Cardiac septum (tissue), 1 donor: ENCODE data around the gene TPRA1. TPM values are rescaled to one million over a fixed set of nuclear protein-coding genes. Genes with fewer than 3 reads are reported as not detected.

ENCODE experiments used
- DNase-seq: peaks from one replicate; pipeline ENCODE4 v3.0.0-alpha.2; 2020; ENCODE audit warnings: low spot score
- intact Hi-C: fragments of 100-400 bp; cut with DNase I; formaldehyde crosslinking; loops from one replicate; pipeline ENCODE4 v1.14.0; 2022
- long read RNA-seq: library from polyadenylated mRNA; unstranded; transcript quantifications from one replicate; pipeline ENCODE4 v2.0.0, GENCODE V29; 2021
- total RNA-seq: library from RNA; stranded (reverse); fragmentation: NEBNext Ultra II Directional; extraction: Animal tissue kit (Norgen Biotek cat#: 25700); gene quantifications from one replicate; pipeline ENCODE4 v1.2.1, GENCODE V29; 2021
- donor health status: DM: no; HTN: no; CAD: no.

Gene TPRA1
- total RNA-seq = 17.3 TPM
- long read RNA-seq, transcript TPRA1-202 (11 exons, 1,933 nt) = major isoform, 24 of 59 reads
- long read RNA-seq, partial matches to known transcripts = 8 of 59 reads
- long read RNA-seq, other reads (novel, unspliced or antisense) = 22 of 59 reads

DNA sequence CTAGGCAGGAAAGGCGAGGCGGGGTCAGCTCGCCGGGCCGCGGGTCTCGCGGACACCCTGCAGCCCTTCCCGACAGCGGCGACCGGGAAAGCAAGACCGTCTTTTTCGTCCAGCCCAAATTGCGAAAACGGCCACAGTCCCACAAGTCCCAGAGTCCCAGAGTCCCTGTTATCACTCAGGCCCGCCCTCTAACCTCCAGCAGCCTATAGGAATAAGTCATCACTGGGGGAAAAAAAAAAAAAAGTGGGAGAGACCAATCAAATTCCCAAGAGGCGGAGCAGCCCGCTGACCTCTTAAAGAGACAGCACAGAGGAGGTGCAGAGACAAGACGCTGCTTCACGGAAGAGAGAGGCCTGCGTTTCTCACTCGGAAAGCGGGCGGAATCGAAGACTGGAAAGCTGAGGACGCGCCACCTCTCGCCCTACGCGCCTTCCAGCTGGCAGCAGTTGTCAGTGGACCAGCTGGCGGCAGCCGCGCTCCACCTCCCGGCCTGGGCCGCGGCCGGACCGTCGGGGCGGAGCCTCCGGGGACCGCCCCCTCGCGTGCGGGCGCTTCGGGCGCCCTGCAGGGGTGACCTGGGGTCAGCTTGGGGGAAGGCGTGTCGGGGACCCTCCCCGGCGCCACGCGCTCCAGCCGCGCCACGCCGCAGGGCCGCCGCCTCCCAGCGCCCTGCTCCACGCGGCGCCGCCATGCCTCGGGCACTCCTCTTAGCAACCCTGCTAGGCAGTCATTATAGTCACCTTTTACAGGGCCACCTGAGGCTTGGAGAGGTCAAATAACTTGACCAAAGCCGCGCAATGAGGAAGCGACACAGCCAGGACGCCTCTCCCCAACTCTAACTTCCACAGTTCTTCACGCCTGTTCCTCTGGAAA is at the start of gene TPRA1:
TPRA1 (minus strand) TSS at position 141 of the 873 bp plus-strand sequence. CDS start 10,587 bp downstream, outside the sequence.
- intact Hi-C loops = loop anchor here (1.0 to 5.0 kb wide), 3 partner anchors 16 to 461 kb away; partner anchors contain the start of genes ABTB1 and SEC61A1
- DNase-seq = peak; percentile 93

- intact Hi-C loops = no loop called here
- peak; percentile 20 for DNase-seq
These were observed 49.5 kb upstream of the TPRA1 start for GRCh38 chr3:127640042-127640355.

DNA sequence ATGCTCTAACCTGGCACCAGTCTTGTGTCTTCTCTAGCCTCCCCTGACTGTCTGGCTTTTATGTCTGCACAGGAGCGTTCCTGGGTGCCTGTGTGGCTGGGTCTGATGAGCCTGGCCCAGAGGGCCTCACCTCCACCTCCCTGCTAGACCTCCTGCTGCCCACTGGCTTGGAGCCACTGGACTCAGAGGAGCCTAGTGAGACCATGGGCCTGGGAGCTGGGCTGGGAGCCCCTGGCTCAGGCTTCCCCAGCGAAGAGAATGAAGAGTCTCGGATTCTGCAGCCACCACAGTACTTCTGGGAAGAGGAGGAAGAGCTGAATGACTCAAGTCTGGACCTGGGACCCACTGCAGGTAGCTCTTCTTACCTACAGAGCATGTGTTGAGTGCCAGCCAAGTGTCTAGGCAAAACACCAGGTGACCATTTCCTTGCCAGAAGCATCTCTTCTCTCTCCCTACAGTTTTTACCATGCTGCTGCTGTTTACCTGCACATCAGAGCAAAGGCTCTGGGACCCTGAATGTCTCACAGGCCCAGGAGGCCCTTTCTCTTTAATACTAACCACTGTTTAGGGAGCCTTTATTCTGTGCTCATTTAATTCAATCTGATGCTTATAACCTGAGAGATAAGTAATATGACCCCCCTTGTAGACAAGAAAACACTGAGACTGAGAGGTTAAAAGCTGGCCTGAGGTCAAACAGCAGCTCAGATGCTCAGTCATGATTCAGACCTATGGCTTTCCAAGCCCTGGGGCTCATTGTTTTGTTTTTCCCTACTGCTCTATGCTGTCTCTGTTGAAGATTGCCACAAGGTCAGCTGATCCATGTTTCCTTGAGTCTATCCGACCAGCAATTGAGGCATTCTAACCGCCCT is 48.9 kb upstream of the TPRA1 start:
- intact Hi-C loops = no loop called here
- DNase-seq = peak; percentile 54

DNA sequence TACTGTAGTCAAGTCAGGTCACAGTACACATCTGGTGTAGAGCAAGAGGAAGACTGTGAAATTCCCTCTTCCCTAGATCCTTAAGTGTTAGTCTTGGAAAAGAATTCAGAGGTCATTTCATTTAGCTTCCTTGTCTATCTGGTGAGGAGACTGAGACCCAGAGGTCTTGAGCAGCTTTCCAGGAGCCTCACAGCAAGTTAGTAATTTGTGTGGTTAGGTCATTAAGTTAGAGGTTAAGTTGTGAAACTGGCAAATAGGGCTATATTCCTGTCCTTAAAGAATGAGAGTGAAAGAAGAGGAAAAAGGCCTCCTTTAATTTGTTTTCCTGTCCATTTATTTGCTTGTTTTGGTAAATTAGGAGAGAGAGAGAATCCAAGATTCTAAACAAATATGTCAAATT is 47.4 kb upstream of the TPRA1 start:
- intact Hi-C loops = no loop called here
- DNase-seq = no peak

DNA sequence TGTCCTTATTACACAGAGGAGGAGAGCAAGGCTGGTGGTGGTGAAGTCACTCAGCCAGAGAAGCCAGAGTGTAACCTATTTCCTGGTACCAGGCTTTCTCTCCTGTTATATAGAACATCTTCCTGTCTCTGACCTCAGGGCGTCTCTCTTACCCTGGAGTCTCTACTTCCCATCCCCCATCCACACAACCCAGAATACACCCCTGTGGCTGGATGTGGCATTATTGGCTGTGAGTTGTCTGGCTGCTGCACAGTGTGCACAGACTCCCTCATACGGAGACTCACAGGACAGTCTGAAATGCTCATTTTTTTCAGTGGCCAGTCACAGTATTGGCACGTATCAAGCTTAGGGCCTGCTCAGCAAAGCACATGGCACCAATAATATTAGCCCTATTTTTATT is 47.0 kb upstream of the TPRA1 start:
- DNase-seq = peak; percentile 44
- intact Hi-C loops = no loop called here

DNA sequence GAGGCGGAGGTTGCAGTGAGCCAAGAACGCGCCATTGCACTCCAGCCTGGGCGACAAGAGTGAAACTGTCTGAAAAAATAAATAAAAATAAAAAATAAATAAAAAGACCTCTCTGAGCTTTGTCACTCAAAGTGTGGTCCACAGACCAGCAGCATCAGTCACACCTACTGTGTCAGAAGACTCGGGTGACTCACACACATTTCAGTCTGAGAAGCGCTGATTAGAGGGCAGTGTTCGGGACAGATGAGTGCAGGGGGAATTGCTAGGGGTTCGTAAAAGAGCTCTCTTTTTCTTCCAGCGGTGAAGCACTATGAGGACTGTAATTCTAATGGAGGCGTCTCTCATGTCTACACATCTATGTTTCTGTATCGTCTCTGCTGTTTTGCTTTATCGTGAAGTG is 44.1 kb upstream of the TPRA1 start:
- DNase-seq = no peak
- intact Hi-C loops = no loop called here

- DNase-seq = peak; percentile 65
- intact Hi-C loops = no loop called here
These were observed 41.7 kb upstream of the TPRA1 start for GRCh38 chr3:127632035-127632820.

GRCh38 chr3:127630811-127631714 is 40.5 kb upstream of the TPRA1 start:
- intact Hi-C loops = no loop called here
- peak; percentile 36 for DNase-seq

GRCh38 chr3:127629467-127630403 is 39.2 kb upstream of the TPRA1 start:
- peak; percentile 73 for DNase-seq
- intact Hi-C loops = loop anchor here (2.0 kb wide), 1 partner anchor 31 kb away; the partner anchor contains the start of gene MCM2

- DNase-seq = peak; percentile 77
- intact Hi-C loops = loop anchor here (2.0 kb wide), 1 partner anchor 30 kb away; the partner anchor contains the start of gene MCM2
These were observed 38.4 kb upstream of the TPRA1 start, which contains the start of gene PODXL2 for GRCh38 chr3:127628788-127629466. TSS of gene PODXL2 (plus strand) at chr3:127629185. CDS start at chr3:127629220, 35 bp downstream.

DNA sequence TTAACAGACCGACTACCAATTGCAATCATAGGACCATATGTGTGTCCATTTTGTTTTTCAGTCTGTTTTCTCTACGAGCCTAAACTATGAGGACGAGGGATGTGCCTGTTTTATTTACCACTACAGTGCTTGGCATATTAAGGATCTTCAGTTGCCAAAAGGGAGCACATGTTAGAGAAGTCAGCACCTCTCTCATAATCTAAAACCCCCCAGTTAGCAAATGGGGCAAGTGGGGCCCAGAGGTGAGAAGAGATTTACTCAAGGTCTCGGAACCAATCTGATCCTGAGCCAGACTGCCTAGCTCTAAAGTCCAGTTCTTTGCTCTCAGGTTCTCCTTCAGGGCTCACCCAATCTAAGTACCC is 37.9 kb upstream of the TPRA1 start:
- DNase-seq = no peak
- intact Hi-C loops = loop anchor here (2.0 kb wide), 1 partner anchor 30 kb away; the partner anchor contains the start of gene MCM2

DNA sequence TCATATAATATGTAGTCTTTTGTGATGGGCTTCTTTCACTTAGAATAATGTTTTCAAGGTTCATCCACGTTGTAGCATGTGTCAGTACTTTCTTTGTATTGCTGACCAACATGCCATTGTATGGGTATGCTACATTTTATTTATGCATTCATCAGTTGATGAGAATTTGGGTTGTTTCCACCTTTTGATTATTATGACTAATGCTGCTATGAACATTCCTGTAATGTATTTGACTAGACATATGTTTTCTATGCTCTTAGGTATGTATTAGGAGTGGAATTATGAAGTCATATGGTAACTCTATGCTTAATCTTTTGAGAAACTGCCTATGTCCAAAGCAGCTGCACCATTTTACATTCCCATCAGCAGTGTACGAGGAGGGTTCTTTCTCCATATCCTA is 35.3 kb upstream of the TPRA1 start:
- no peak for DNase-seq
- intact Hi-C loops = no loop called here

GRCh38 chr3:127624063-127624462 is 33.5 kb upstream of the TPRA1 start:
- DNase-seq = peak; percentile 36
- intact Hi-C loops = no loop called here

- intact Hi-C loops = no loop called here
- DNase-seq = no peak
These were observed 32.4 kb upstream of the TPRA1 start for GRCh38 chr3:127622772-127623576.

GRCh38 chr3:127622031-127622430 is 31.5 kb upstream of the TPRA1 start:
- intact Hi-C loops = no loop called here
- peak; percentile 31 for DNase-seq
